Amniotic epithelial cell (primary cell): ENCODE data around the gene LDHAL6A.

Experiments used
- DNase-seq: peaks from one replicate; pipeline ENCODE4 v3.0.0-alpha.2; 2010; ENCODE audit warnings: low read depth

LDHAL6A gene

DNA sequence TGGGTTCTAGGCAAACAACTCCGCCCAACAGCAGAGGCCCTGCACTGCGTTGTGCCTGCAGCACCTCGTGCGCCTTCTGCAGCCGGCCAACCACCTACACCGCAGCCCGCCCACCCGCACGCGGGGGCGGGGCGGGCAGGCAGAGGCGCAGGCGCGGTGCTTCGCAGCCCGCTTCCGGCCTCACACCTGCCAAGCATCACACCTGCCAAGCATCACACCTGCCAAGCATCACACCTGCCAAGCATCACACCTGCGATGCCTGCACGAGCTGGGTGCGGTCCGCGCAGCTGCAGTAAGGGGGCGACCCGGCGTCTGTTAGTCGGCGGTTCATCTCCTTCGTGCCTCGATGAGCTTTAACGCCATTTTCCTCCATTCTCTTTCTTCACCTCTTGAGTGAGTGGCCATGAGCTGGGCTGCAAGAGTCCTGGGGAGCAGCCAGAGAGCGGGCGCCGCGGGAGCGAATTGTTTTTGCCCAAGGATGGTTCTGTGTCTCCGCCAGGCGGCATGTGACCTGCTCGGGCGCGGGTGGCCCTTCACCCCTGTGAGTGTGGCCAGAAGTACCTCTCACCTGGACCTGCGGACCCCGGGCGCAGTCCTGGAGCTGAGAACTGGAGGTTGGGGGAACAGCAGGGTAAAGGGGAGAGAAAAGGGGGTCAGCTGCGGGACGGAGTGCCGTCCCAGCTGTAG lies at the start of gene LDHAL6A:
TSS of gene LDHAL6A (plus strand) at position 171 of the 687 bp plus-strand sequence. CDS start 825 bp downstream, outside the sequence.
- DNase-seq: no peak

DNA sequence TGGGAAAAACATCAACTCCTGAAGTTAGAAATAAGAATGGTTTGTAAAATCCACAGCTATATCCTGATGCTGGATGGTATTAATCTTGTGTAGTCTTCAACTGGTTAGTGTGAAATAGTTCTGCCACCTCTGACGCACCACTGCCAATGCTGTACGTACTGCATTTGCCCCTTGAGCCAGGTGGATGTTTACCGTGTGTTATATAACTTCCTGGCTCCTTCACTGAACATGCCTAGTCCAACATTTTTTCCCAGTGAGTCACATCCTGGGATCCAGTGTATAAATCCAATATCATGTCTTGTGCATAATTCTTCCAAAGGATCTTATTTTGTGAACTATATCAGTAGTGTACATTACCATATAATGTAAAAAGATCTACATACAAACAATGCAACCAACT lies 48.3 kb upstream of the LDHAL6A start:
- peak; percentile 48 for DNase-seq

DNA sequence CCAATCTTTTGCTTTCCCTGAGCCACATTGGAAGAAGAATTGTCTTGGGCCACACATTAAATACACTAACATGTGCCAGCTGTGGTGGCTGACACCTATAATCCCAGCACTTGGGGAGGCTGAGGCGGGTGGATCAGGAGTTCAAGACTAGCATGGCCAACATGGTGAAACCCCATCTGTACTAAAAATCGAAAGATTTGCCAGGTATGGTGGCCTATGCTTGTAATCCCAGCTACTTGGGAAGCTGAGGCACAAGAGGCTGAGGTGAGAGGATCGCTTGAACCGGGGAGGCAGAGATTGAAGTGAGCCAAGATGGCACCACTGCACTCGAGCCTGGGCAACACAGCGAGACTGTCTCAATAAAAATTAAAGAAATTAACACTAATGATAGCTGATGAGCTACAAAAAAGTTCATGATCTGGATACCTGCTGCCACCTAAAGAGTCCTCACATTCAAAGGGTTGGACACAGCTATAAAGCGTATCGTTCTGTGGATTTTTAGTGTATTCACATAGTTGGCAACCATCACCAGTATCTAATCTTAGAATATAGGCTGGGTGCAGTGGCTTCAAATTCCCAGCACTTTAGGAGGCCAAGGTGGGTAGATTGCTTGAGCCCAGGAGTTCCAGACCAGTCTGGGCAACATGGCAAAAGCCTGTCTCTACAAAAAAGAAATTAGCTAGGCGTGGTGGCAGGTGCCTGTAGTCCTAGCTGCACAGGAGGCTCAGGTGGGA lies 46.9 kb upstream of the LDHAL6A start:
- DNase-seq: peak; percentile 15

DNA sequence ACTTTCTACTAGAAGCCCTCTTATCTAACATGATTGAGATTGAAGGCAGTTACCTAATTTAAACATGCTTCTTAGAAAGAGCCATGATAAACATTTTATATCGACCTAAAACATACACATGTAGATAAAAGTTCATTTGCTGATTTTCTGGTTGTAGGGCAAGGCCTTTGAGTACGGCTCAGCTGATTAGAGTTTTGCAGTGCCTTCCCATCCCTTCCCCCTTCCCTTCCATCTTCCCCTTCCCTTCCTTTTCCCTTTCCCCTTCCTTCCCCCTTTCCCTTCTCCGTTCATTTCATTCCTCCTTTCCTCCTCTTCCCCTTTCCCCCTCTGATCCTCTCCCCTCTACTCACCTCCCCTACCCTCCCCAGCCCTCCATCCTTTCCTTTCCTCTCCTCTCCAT lies 39.2 kb upstream of the LDHAL6A start:
- DNase-seq: no peak

DNA sequence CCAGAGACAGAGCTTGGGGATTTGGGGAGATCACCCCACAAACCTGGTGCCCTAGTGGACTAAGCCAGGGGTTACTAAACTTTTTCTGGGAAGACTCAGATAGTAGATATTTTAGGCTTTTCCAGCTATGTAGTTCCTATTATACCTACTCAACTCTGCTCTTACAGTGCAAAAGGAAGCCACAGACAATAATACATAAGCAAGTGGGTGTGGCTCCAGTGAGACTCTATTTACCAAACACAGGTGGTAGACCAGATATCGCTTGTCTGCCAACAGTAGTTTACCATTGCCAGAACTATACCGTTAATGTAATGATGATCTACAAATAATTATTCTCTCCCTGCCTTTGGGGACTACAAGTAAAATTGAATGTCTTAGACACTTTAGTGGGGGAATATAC lies 36.6 kb upstream of the LDHAL6A start:
- DNase-seq: no peak

- DNase-seq: no peak
These were observed 35.6 kb upstream of the LDHAL6A start for GRCh38 chr11:18420067-18420466.

DNA sequence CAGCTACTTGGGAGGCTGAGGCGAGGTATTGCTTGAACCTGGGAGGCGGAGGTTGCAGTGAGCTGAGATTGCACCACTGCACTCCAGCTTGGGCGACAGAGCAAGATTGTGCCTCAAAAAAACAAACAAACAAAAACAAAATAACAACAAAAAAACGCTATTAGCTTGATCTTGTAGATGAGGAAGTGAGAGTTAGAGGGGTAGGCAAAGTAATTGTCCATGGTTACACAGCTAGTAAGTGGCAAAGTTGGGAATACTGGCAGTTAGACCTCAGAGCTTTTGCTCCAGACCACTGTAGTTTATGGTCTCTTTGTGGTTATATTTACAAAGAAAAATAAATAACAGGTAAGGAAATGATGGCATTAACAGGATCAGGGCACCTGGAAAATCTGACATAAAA lies 28.4 kb upstream of the LDHAL6A start:
- DNase-seq: no peak

DNA sequence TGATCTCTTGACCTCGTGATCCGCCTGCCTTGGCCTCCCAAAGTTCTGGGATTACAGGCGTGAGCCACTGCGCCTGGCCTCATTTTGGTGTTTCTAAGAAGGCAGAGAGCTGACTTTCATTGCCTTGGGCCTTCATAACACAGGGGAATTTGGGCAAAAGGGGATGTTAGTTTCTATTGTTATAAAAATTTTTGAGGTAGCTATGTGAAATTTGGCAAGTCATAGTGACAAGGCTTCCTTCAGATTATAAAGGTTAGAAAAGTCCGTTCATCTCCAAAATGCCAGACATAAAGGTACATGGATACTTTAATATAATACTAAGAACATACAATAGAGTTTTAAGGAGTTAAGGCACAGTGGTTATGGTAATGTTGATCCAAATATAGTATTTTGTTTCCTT lies 26.3 kb upstream of the LDHAL6A start:
- no peak for DNase-seq

- no peak for DNase-seq
These were observed 17.0 kb upstream of the LDHAL6A start for GRCh38 chr11:18438691-18439090.

GRCh38 chr11:18449251-18449650 lies 6.4 kb upstream of the LDHAL6A start:
- no peak for DNase-seq

DNA sequence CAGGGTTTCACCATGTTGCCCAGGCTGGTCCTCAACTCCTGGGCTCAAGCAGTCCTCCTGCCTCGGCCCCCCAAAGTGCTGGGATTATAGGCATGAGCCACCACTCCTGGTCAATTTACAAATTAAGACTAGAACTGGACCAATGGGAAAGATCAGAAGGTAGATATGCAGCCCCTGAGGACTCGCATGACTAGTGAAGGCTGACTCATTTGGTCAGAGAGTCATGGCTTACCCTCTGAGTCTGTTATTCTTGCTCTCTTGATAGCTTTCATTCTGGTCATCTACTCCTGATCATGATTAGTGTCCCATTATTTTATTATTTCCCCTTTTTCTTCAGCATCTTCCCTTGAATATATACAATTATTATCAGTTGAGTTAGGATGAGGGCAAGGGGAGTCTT lies 2.7 kb upstream of the LDHAL6A start:
- peak; percentile 22 for DNase-seq

DNA sequence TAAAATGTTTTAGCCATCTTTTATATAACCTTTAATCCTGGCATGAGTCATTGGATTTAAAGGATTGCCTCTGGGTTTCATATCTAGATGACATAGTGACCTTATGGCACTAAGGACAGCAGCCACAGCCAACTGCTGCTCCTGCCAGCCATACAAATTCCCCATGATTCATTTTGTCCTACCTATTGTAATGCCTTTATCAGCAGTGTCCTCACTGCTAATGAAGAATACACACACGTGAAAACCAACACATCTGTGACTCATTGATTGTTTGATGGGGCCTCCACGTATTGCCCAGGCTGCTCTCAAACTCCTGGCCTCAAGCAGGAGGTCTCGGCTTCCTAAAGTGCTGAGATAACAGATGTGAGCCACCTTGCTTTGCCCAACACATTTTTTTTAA lies 1.8 kb downstream of the LDHAL6A start:
- peak; percentile 34 for DNase-seq

GRCh38 chr11:18459634-18460033 lies 4.0 kb downstream of the LDHAL6A start:
- no peak for DNase-seq

- DNase-seq: no peak
These were observed 6.3 kb downstream of the LDHAL6A start for GRCh38 chr11:18461909-18462308.

- no peak for DNase-seq
These were observed 7.8 kb downstream of the LDHAL6A start for GRCh38 chr11:18463439-18463838.

DNA sequence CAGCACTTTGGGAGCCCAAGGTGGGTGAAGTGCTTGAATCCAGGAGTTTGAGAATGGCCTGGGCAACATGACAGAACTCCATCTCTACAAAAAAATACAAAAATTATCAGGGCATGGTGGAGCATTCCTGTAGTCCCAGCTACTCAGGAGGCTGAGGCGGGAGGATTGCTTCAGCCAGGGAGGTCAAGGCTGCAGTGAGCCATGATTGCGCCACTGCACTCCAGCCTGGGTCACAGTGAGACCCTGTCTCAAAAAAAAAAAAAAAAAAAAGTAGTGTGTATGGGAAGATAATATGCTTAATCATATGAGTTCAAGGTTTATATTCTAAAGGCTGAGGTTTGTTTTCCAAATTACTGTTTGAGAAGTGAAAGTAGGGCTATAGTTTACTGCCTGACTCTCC lies 10.7 kb downstream of the LDHAL6A start:
- DNase-seq: no peak

GRCh38 chr11:18468059-18468458 lies 12.4 kb downstream of the LDHAL6A start:
- no peak for DNase-seq

GRCh38 chr11:18468961-18469360 lies 13.3 kb downstream of the LDHAL6A start:
- DNase-seq: no peak

DNA sequence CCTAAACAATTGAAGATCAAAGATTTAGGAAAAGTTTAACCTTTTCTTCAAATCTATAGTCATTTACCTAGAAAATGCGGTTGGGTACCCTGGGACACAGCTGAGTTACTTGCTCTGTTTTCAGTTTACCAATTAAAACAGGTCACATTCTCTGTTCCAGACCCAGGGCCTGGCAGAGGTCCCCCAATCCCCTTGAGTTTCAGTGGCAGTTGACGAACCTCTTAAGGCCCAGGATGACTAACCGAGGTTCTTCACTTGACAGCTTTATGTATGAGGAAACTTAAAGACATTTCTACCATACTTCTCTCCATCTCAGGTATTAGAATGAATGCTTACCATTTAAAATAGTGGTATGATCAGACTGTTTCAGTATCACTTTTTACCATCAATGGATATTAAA lies 16.3 kb downstream of the LDHAL6A start:
- no peak for DNase-seq

DNA sequence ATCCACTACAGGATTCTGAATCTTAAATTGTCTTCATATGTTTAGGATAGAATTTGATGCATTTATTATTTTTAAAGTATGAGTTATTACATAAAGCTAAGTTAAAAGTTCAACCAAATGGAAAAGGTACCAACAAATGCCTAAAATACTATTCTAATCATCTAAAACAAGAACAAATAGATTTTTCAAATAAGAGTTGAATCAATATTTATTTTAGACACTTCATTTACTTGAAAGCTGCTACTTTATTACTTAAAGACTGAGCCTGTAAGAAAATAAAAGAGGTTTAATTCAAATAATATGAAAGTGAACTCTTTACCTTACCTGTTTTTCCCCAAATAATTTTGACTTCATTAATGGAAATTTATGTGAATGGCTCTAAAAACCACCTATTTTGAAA lies 16.9 kb downstream of the LDHAL6A start:
- no peak for DNase-seq

GRCh38 chr11:18479063-18479462 lies 23.4 kb downstream of the LDHAL6A start:
- no peak for DNase-seq

- no peak for DNase-seq
These were observed 30.4 kb downstream of the LDHAL6A start for GRCh38 chr11:18485913-18486528.

GRCh38 chr11:18490319-18490718 lies 34.7 kb downstream of the LDHAL6A start:
- DNase-seq: no peak
